ENCODE measurements around the gene DIP2A. TPM values are rescaled to one million over a fixed set of nuclear protein-coding genes. Genes with fewer than 3 reads are reported as not detected.

The DIP2A gene
- polyA plus RNA-seq, 4 donors = 13.8 to 42.9 (median 22.8) TPM

DNA sequence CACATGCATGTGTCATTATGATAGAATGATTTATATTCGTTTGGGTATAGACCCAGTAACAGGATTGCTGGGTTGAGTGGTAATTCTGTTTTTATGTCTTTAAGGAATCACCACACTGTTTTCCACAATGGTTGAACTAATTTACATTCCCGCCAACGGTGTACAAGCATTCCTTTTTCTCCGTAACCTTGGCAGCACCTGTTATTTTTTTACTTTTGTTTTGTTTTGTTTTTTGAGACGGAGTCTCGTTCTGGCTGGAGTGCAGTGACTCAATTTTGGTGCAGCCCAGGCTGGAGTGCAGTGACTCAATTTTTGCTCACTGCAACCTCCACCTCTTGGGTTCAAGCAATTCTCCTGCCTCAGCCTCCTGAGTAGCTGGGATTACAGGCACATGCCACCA lies 154.7 kb downstream of the DIP2A start:
- H3K4me1 ChIP-seq (ENCODE audit: control insufficient read depth in 3 of 3, insufficient read depth in 2 of 3, low read depth in 1 of 3, low read length in 2 of 3) = no peaks in the 10 kb centered on the region
- H3K27me3 ChIP-seq (ENCODE audit: control insufficient read depth in 3 of 3, insufficient read depth in 3 of 3, low read length in 3 of 3) = no peaks in the 10 kb centered on the region
- peaks cover 0 to 8% of the 10 kb centered on the region in 2 donors for H3K9me3 ChIP-seq (ENCODE audit: control insufficient read depth in 2 of 2, insufficient read depth in 1 of 2, low read depth in 1 of 2, low read length in 1 of 2)
- no peak overlapping the region for H3K27ac ChIP-seq (ENCODE audit: low read depth in 1 of 3, low read length in 2 of 3)
- 78 to 89% (median 88%) methylated on average over 6 of the region's 6 CpGs for WGBS, 3 donors
- DNase-seq (no peak), FAIRE-seq (no peak)
- H3K4me3 ChIP-seq (ENCODE audit: low read depth in 1 of 3, low read length in 3 of 3) = no peak overlapping the region
- no peaks in the 10 kb centered on the region for H3K36me3 ChIP-seq (ENCODE audit: control insufficient read depth in 3 of 3, insufficient read depth in 2 of 3, low read depth in 1 of 3, low read length in 3 of 3)

DNA sequence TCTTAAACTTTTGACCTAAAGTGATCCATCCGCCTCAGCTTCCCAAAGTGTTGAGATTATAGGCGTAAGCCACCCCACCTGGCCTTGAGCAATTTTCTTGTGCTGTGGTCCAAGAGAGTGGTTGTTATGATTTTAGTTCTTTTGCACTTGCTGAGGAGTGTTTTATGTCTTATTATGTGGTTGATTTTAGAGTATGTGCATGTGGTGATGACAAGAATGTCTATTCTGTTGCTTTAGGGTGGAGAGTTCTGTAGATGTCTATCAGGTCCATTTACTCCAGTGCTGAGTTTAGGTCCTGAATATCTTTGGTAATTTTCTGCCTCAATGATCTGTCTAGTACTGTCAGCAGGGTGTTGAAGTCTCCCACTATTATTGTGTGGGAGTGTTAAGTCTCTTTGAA lies 157.4 kb downstream of the DIP2A start:
- H3K27ac ChIP-seq (ENCODE audit: low read depth in 1 of 3, low read length in 2 of 3) = no peak overlapping the region
- H3K4me1 ChIP-seq (ENCODE audit: control insufficient read depth in 3 of 3, insufficient read depth in 2 of 3, low read depth in 1 of 3, low read length in 2 of 3) = no peaks in the 10 kb centered on the region
- H3K27me3 ChIP-seq (ENCODE audit: control insufficient read depth in 3 of 3, insufficient read depth in 3 of 3, low read length in 3 of 3) = no peaks in the 10 kb centered on the region
- no peaks in the 10 kb centered on the region for H3K36me3 ChIP-seq (ENCODE audit: control insufficient read depth in 3 of 3, insufficient read depth in 2 of 3, low read depth in 1 of 3, low read length in 3 of 3)
- DNase-seq = no peak
- 86 to 96% (median 95%) methylated on average over 2 of the region's 2 CpGs for WGBS, 3 donors
- FAIRE-seq = no peak
- H3K4me3 ChIP-seq (ENCODE audit: low read depth in 1 of 3, low read length in 3 of 3) = no peak overlapping the region
- H3K9me3 ChIP-seq (ENCODE audit: control insufficient read depth in 2 of 2, insufficient read depth in 1 of 2, low read depth in 1 of 2, low read length in 1 of 2) = no peaks in the 10 kb centered on the region

GRCh38 chr21:46616656-46617055 lies 158.0 kb downstream of the DIP2A start:
- FAIRE-seq (no peak), DNase-seq (no peak)
- 89 to 97% (median 97%) methylated on average over 1 of the region's 1 CpG for WGBS, 3 donors
- no peaks in the 10 kb centered on the region for H3K36me3 ChIP-seq (ENCODE audit: control insufficient read depth in 3 of 3, insufficient read depth in 2 of 3, low read depth in 1 of 3, low read length in 3 of 3)
- no peaks in the 10 kb centered on the region for H3K9me3 ChIP-seq (ENCODE audit: control insufficient read depth in 2 of 2, insufficient read depth in 1 of 2, low read depth in 1 of 2, low read length in 1 of 2)
- no peaks in the 10 kb centered on the region for H3K4me1 ChIP-seq (ENCODE audit: control insufficient read depth in 3 of 3, insufficient read depth in 2 of 3, low read depth in 1 of 3, low read length in 2 of 3)
- no peak overlapping the region for H3K4me3 ChIP-seq (ENCODE audit: low read depth in 1 of 3, low read length in 3 of 3)
- H3K27me3 ChIP-seq (ENCODE audit: control insufficient read depth in 3 of 3, insufficient read depth in 3 of 3, low read length in 3 of 3) = no peaks in the 10 kb centered on the region
- H3K27ac ChIP-seq (ENCODE audit: low read depth in 1 of 3, low read length in 2 of 3) = no peak overlapping the region

DNA sequence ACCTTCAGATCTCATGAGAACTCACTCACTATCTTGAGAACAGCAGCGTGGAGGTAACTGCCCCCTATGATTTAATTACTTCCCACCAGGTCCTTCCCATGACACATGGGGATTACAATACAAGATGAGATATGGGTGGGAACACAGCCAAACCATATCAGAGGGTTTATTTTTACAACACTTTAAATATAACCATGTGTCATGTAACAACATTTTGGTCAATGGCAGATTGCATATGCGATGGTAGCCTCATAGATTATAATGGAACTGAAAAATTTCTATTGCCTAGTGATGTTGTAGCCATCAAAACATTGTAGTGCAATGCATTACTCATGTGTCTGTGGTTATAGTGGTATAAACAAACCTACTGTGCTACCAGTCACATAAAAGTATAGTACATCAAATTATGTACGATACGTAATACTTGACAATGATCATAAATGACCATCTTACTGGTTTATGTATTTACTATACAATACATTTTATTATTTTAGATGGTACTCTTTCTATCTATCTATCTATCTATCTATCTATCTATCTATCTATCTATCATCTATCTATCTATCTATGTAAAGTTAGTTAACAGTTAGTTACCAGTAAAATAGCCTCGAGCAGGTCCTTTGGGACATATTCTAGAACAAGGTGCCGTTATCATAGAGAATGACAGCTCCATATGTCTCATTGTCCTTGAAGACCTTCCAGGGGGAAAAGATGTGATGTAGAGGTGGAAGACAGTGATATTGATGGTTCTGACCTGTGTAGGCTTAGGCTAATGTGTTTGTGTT lies 158.8 kb downstream of the DIP2A start:
- no peak overlapping the region for H3K4me3 ChIP-seq (ENCODE audit: low read depth in 1 of 3, low read length in 3 of 3)
- no peak for DNase-seq
- H3K9me3 ChIP-seq (ENCODE audit: control insufficient read depth in 2 of 2, insufficient read depth in 1 of 2, low read depth in 1 of 2, low read length in 1 of 2) = no peaks in the 10 kb centered on the region
- WGBS, 3 donors = 69 to 75% (median 70%) methylated on average over 6 of the region's 6 CpGs
- no peak for FAIRE-seq
- no peak overlapping the region for H3K27ac ChIP-seq (ENCODE audit: low read depth in 1 of 3, low read length in 2 of 3)
- H3K27me3 ChIP-seq (ENCODE audit: control insufficient read depth in 3 of 3, insufficient read depth in 3 of 3, low read length in 3 of 3) = no peaks in the 10 kb centered on the region
- H3K4me1 ChIP-seq (ENCODE audit: control insufficient read depth in 3 of 3, insufficient read depth in 2 of 3, low read depth in 1 of 3, low read length in 2 of 3) = no peaks in the 10 kb centered on the region
- no peaks in the 10 kb centered on the region for H3K36me3 ChIP-seq (ENCODE audit: control insufficient read depth in 3 of 3, insufficient read depth in 2 of 3, low read depth in 1 of 3, low read length in 3 of 3)

DNA sequence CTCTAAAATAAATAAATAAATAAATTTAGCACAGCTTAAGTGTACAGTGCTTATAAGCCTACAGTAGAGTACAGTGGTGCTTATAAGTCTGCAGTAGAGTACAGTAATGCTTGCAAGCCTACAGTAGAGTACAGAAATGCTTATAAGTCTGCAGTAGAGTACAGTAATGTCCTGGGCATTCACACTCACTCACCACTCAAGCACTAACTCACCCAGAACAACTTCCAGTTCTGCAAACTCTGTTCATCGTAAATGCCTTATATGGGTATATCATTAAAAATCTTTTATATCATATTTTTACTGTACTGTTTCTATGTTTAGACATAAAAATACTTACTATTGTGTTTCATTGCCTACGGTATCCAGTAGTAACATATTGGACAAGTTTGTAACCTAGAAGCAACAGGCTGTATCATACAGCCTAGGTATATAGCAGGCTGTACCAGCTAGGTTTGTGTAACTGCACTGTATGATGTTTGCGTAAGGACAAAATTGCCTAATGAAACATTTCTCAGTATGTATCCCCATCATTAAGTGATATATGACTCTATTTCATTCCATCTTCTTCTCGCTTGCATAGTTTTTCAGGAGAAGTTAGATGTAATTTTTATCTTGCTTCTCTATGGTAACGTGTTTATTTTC lies 160.2 kb downstream of the DIP2A start:
- H3K27me3 ChIP-seq (ENCODE audit: control insufficient read depth in 3 of 3, insufficient read depth in 3 of 3, low read length in 3 of 3) = no peaks in the 10 kb centered on the region
- 90 to 98% (median 90%) methylated on average over 5 of the region's 5 CpGs for WGBS, 3 donors
- FAIRE-seq (no peak), DNase-seq (no peak)
- no peaks in the 10 kb centered on the region for H3K4me1 ChIP-seq (ENCODE audit: control insufficient read depth in 3 of 3, insufficient read depth in 2 of 3, low read depth in 1 of 3, low read length in 2 of 3)
- H3K9me3 ChIP-seq (ENCODE audit: control insufficient read depth in 2 of 2, insufficient read depth in 1 of 2, low read depth in 1 of 2, low read length in 1 of 2) = no peaks in the 10 kb centered on the region
- no peaks in the 10 kb centered on the region for H3K36me3 ChIP-seq (ENCODE audit: control insufficient read depth in 3 of 3, insufficient read depth in 2 of 3, low read depth in 1 of 3, low read length in 3 of 3)
- no peak overlapping the region for H3K4me3 ChIP-seq (ENCODE audit: low read depth in 1 of 3, low read length in 3 of 3)
- H3K27ac ChIP-seq (ENCODE audit: low read depth in 1 of 3, low read length in 2 of 3) = no peak overlapping the region

Other genes with a start within 250 kb of the DIP2A start
- gene LSS, start 230.1 kb upstream of the DIP2A start, polyA plus RNA-seq = 10 to 100 TPM; 13.2 to 42.1 (median 26.0) TPM
- 10 to 100 TPM; 38.3 to 75.4 (median 42.6) TPM for gene MCM3AP, start 173.3 kb upstream of the DIP2A start, polyA plus RNA-seq
- gene YBEY, start 172.5 kb upstream of the DIP2A start, polyA plus RNA-seq = 10 to 100 TPM; 14.7 to 45.7 (median 23.7) TPM
- 1 to 10 TPM in 3 of 4 donors, under 1 TPM in 1; 0.54 to 9.1 (median 3.3) TPM for gene C21orf58, start 135.0 kb upstream of the DIP2A start, polyA plus RNA-seq
- gene PCNT, start 134.7 kb upstream of the DIP2A start, polyA plus RNA-seq = 10 to 100 TPM in 3 of 4 donors, 1 to 10 TPM in 1; 9.2 to 15.4 (median 12.9) TPM
- gene S100B, start 146.2 kb downstream of the DIP2A start, polyA plus RNA-seq = 10 to 100 TPM in 1 of 4 donors, 1 to 10 TPM in 2, not detected in 1; 4.3 to 14.2 (median 4.5) TPM
- 10 to 100 TPM; 55.7 to 77.0 (median 70.6) TPM for gene PRMT2, start 176.8 kb downstream of the DIP2A start, polyA plus RNA-seq

Data from small intestine (tissue), 7 donors.